WTC11 (cell line): Measurements from ENCODE around the gene LRRC8C. TPM values are rescaled to one million over a fixed set of nuclear protein-coding genes. Genes with fewer than 3 reads are reported as not detected.

Experiments used
- ATAC-seq: fragments of 200-7000 bp; cut with Tn5 transposase; 2 replicates; pipeline ENCODE4 v1.10.0; 2021; ENCODE audit warnings: mild to moderate bottlenecking, moderate library complexity
- CTCF ChIA-PET: fragments of 300-600 bp; sonication (Branson Sonifier 250); formaldehyde crosslinking; loops from one replicate; lab custom pipeline; 2021; ENCODE audit warnings: antibody characterized with exemption; lab: Charles Lee
- POLR2A ChIA-PET: fragments of 350-600 bp; sonication (Branson Sonifier 250); formaldehyde crosslinking; loops from one replicate; lab custom pipeline; 2021; ENCODE audit warnings: antibody characterized with exemption; lab: Charles Lee
- DNase-seq: peaks from one replicate; pipeline ENCODE4 v3.0.0; 2021; ENCODE audit warnings: low spot score
- H3K27ac Mint-ChIP-seq: 2 replicates; pipeline ENCODE4 v1.8.0; 2021; ENCODE audit warnings: mixed read lengths
- H3K27me3 Mint-ChIP-seq: 2 replicates; pipeline ENCODE4 v1.8.0; 2021; ENCODE audit warnings: low read depth, mild to moderate bottlenecking, moderate library complexity, mixed read lengths
- H3K36me3 Mint-ChIP-seq: 2 replicates; pipeline ENCODE4 v1.8.0; 2021; ENCODE audit warnings: mixed read lengths
- H3K4me1 Mint-ChIP-seq: 2 replicates; pipeline ENCODE4 v1.8.0; 2022; ENCODE audit warnings: mixed read lengths
- H3K4me3 Mint-ChIP-seq: 2 replicates; pipeline ENCODE4 v1.8.0; 2021; ENCODE audit warnings: mild to moderate bottlenecking, moderate library complexity, mixed read lengths
- H3K9me3 Mint-ChIP-seq: 2 replicates; pipeline ENCODE4 v1.8.0; 2021; ENCODE audit warnings: mixed read lengths
- ATF3 ChIP-seq: sonication (generic); formaldehyde crosslinking; conservative IDR thresholded peaks from 2 replicates; pipeline ENCODE4 v1.8.1; 2022; ENCODE audit warnings: mild to moderate bottlenecking, missing genetic modification reagents
- CREB1 ChIP-seq: sonication (generic); formaldehyde crosslinking; IDR thresholded peaks from 2 replicates; pipeline ENCODE4 v1.8.0; 2023; ENCODE audit warnings: mild to moderate bottlenecking, missing genetic modification reagents
- ELF4 ChIP-seq: sonication (generic); formaldehyde crosslinking; IDR thresholded peaks from 2 replicates; pipeline ENCODE4 v1.8.1; 2022; ENCODE audit warnings: low read depth, mild to moderate bottlenecking, moderate library complexity, missing genetic modification reagents
- ESRRA ChIP-seq: sonication (generic); formaldehyde crosslinking; IDR thresholded peaks from 2 replicates; pipeline ENCODE4 v1.8.1; 2022; ENCODE audit warnings: mild to moderate bottlenecking, missing genetic modification reagents, borderline replicate concordance
- FOXJ3 ChIP-seq: sonication (generic); formaldehyde crosslinking; IDR thresholded peaks from 2 replicates; pipeline ENCODE4 v1.9.0; 2021; ENCODE audit warnings: missing genetic modification reagents, mild to moderate bottlenecking, borderline replicate concordance
- IRF2 ChIP-seq: sonication (generic); formaldehyde crosslinking; IDR thresholded peaks from 2 replicates; pipeline ENCODE4 v1.8.0; 2022; ENCODE audit warnings: low read depth, missing genetic modification reagents, borderline replicate concordance
- NR1H2 ChIP-seq: sonication (generic); formaldehyde crosslinking; IDR thresholded peaks from 2 replicates; pipeline ENCODE4 v1.9.0; 2021; ENCODE audit warnings: mild to moderate bottlenecking, moderate library complexity, missing genetic modification reagents
- NR2C2 ChIP-seq: sonication (generic); formaldehyde crosslinking; IDR thresholded peaks from 2 replicates; pipeline ENCODE4 v1.8.0; 2022; ENCODE audit warnings: mild to moderate bottlenecking, missing genetic modification reagents
- OVOL2 ChIP-seq: fragments of 250-450 bp; sonication (Bioruptor Pico); IDR thresholded peaks from 2 replicates; pipeline ENCODE4 v1.9.0; 2021; ENCODE audit warnings: mild to moderate bottlenecking, borderline replicate concordance
- PREB ChIP-seq: sonication (generic); formaldehyde crosslinking; IDR thresholded peaks from 2 replicates; pipeline ENCODE4 v1.8.1; 2022; ENCODE audit warnings: mild to moderate bottlenecking, missing genetic modification reagents, moderate library complexity, borderline replicate concordance
- PRRX2 ChIP-seq: fragments of 250-450 bp; sonication (Bioruptor Pico); IDR thresholded peaks from 2 replicates; pipeline ENCODE4 v1.8.0; 2021; ENCODE audit warnings: mild to moderate bottlenecking
- RELA ChIP-seq: sonication (generic); formaldehyde crosslinking; IDR thresholded peaks from 2 replicates; pipeline ENCODE4 v1.8.1; 2022; ENCODE audit warnings: missing genetic modification reagents, mild to moderate bottlenecking, borderline replicate concordance
- RORB ChIP-seq: fragments of 250-450 bp; sonication (Bioruptor Pico); IDR thresholded peaks from 2 replicates; pipeline ENCODE4 v1.9.0; 2021; ENCODE audit warnings: mild to moderate bottlenecking
- STAT6 ChIP-seq: sonication (generic); formaldehyde crosslinking; conservative IDR thresholded peaks from 2 replicates; pipeline ENCODE4 v1.8.1; 2023; ENCODE audit warnings: mild to moderate bottlenecking, low read depth, missing genetic modification reagents, moderate library complexity
- TP53 ChIP-seq: sonication (generic); formaldehyde crosslinking; IDR thresholded peaks from 2 replicates; pipeline ENCODE4 v1.8.1; 2023; ENCODE audit warnings: mild to moderate bottlenecking, missing genetic modification reagents
- ZNF121 ChIP-seq: sonication (generic); formaldehyde crosslinking; IDR thresholded peaks from 2 replicates; pipeline ENCODE4 v1.8.0; 2023; ENCODE audit warnings: missing genetic modification reagents
- ZNF396 ChIP-seq: fragments of 250-450 bp; sonication (Bioruptor Pico); IDR thresholded peaks from 2 replicates; pipeline ENCODE4 v1.8.0; 2021; ENCODE audit warnings: mild to moderate bottlenecking, moderate library complexity, borderline replicate concordance
- total RNA-seq: library from RNA; stranded (reverse); gene quantifications from 3 replicates; pipeline ENCODE4 v1.2.3, GENCODE V29; 2021
- TF ChIP-seq, protein P1 (sequence below): sonication (generic); formaldehyde crosslinking; IDR thresholded peaks from 2 replicates; pipeline ENCODE4 v1.8.0; 2023; ENCODE audit warnings: missing genetic modification reagents
- TF ChIP-seq, protein P2 (sequence below): fragments of 250-450 bp; sonication (Bioruptor Pico); conservative IDR thresholded peaks from 2 replicates; pipeline ENCODE4 v1.9.0; 2021; ENCODE audit warnings: mild to moderate bottlenecking

Gene LRRC8C
- total RNA-seq, 1 experiment from 2014 or later: 1.8 TPM

DNA sequence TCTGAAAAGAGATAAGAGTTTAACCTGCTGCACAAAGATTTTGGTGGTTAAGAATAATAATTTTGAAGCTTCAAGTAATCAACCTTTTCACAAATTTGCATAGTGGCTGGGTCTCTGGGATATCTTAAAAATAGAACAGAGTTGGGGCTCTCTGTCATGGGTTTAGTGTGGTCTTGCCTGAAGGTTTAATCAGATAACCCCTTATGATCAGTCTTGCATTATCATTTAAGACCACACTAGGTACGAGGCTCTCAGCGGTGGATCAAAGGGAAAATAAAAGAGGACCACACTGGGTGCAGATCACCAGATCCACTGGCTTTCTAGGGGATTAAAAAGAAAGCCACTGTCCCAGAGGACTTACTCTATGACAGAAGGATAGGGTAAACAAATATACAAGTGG is 19.5 kb downstream of the LRRC8C start (continued):
- TF ChIP-seq, protein P1, sequence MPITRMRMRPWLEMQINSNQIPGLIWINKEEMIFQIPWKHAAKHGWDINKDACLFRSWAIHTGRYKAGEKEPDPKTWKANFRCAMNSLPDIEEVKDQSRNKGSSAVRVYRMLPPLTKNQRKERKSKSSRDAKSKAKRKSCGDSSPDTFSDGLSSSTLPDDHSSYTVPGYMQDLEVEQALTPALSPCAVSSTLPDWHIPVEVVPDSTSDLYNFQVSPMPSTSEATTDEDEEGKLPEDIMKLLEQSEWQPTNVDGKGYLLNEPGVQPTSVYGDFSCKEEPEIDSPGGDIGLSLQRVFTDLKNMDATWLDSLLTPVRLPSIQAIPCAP (CRISPR knock-in tag): no peak
- TF ChIP-seq NR2C2 (CRISPR knock-in tag) (no peak), CREB1 (no peak), STAT6 (no peak)

GRCh38 chr1:89657886-89658285 is 25.0 kb downstream of the LRRC8C start:
- H3K4me3 Mint-ChIP-seq: no peak overlapping the region
- no peak for DNase-seq
- no peak overlapping the region for H3K27ac Mint-ChIP-seq
- H3K36me3 Mint-ChIP-seq: no peaks in the 10 kb centered on the region
- H3K4me1 Mint-ChIP-seq: no peaks in the 10 kb centered on the region
- ATAC-seq: no peak
- H3K9me3 Mint-ChIP-seq: no peaks in the 10 kb centered on the region
- H3K27me3 Mint-ChIP-seq: no peaks in the 10 kb centered on the region
- POLR2A ChIA-PET: no interaction called here
- no peak for TF ChIP-seq IRF2 (CRISPR knock-in tag)
- TF ChIP-seq, protein P2, sequence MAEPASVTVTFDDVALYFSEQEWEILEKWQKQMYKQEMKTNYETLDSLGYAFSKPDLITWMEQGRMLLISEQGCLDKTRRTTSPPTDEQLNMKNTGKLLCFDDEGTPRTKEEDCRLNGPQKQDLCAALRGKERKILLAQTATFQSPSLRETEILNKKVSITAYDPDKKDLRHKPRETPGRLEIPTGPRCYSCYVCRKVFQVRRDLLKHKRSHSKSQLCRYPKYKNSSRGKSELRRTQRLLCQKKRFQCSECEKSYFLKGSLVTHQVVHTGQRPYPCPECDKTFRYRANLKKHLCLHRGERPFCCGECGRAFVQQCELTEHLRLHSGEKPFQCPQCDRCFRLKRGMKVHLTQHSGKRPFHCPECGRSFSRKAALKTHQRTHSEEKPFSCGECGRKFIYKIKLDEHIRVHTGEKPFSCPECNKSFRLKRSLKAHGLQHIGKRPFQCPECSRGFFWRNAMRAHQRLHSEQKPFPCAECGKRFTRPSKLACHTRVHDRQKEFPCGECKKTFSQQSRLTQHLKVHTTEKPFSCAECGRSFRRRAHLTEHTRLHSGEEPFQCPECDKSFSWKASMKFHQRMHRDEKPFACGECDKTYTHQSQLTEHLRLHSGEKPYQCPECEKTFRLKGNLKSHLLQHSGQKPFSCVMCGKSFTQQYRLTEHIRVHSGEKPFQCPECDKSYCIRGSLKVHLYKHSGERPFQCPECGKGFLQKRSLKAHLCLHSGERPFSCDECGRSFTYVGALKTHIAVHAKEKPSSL (CRISPR knock-in tag): no peak
- no peak for TF ChIP-seq OVOL2 (CRISPR knock-in tag)
- TF ChIP-seq PRRX2 (CRISPR knock-in tag): no peak
- no peak for TF ChIP-seq RORB (CRISPR knock-in tag)
- TF ChIP-seq PREB (CRISPR knock-in tag): no peak
- no peak for TF ChIP-seq ATF3 (CRISPR knock-in tag)
- no peak for TF ChIP-seq ESRRA (CRISPR knock-in tag)
- TF ChIP-seq RELA (CRISPR knock-in tag): no peak
- no peak for TF ChIP-seq FOXJ3 (CRISPR knock-in tag)
- TF ChIP-seq ZNF396 (CRISPR knock-in tag): no peak
- no peak for TF ChIP-seq TP53 (CRISPR knock-in tag)
- no peak for TF ChIP-seq ELF4 (CRISPR knock-in tag)
- TF ChIP-seq NR1H2: no peak
- TF ChIP-seq ZNF121: no peak
- CTCF ChIA-PET: interaction anchor here (1.1 kb wide), 1 partner anchor 17 kb away, joined by 4 read pairs; no protein-coding TSS in a partner anchor
